ENCODE measurements around the gene VSX1.

GRCh38 chr20:25043499-25044260 is 38.3 kb downstream of the VSX1 start:
- TF ChIP-seq CTCF (IDR thresholded peaks at IDR 0.05) (no peak), EP300 (IDR thresholded peaks at IDR 0.05) (no peak), POLR2A (IDR thresholded peaks at IDR 0.05) (no peak), POLR2AphosphoS5 (IDR thresholded peaks at IDR 0.05) (no peak)

Measured in sigmoid colon (tissue), 4 donors.